ENCODE measurements around the gene ERGIC1.

Gene ERGIC1

DNA sequence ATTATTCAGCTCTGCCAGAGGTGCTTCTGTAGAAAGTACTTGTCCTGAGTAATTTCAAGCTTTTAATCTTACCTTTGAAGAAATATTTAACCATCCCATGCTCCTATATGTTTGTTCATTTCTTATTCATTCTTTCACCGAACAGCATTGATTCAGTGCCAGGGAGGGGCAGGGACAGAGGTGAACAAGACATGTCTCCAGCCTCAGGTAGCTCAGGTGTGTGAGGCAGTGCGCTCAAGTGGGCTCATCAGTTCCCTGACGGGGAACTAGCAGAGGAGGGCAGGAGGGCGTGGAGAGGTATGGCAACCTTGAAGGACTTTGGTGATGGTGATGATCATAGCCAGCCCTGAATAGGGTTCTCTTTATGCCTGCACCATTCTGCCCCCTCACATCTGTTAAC, 25.9 kb downstream of the ERGIC1 start:
- H3K9ac ChIP-seq (ENCODE audit: low read length): no peak overlapping the region
- H3K9me2 ChIP-seq (replicated peaks; ENCODE audit: insufficient read depth, low read length): no peaks in the 10 kb centered on the region
- TF ChIP-seq EZH2phosphoT487 (conservative IDR thresholded peaks at IDR 0.05; ENCODE audit: low read length): no peak
- TF ChIP-seq, protein P1, sequence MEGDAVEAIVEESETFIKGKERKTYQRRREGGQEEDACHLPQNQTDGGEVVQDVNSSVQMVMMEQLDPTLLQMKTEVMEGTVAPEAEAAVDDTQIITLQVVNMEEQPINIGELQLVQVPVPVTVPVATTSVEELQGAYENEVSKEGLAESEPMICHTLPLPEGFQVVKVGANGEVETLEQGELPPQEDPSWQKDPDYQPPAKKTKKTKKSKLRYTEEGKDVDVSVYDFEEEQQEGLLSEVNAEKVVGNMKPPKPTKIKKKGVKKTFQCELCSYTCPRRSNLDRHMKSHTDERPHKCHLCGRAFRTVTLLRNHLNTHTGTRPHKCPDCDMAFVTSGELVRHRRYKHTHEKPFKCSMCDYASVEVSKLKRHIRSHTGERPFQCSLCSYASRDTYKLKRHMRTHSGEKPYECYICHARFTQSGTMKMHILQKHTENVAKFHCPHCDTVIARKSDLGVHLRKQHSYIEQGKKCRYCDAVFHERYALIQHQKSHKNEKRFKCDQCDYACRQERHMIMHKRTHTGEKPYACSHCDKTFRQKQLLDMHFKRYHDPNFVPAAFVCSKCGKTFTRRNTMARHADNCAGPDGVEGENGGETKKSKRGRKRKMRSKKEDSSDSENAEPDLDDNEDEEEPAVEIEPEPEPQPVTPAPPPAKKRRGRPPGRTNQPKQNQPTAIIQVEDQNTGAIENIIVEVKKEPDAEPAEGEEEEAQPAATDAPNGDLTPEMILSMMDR (IDR thresholded peaks at IDR 0.05; ENCODE audit: insufficient read depth, low read length, poor library complexity, severe bottlenecking): no peak
- H3K79me2 ChIP-seq (ENCODE audit: insufficient read depth, low read length): peaks cover 34% of the 10 kb centered on the region
- no peak overlapping the region for H3K4me2 ChIP-seq (ENCODE audit: low read depth, low read length, poor library complexity, severe bottlenecking)
- no peak overlapping the region for H3K27ac ChIP-seq (ENCODE audit: low read depth, low read length)
- H4K20me1 ChIP-seq (ENCODE audit: low read depth, low read length): peaks cover under 1% of the 10 kb centered on the region; the same call in 1 of the 2 replicates
- no peak overlapping the region for H2AFZ ChIP-seq (ENCODE audit: low read depth, low read length, severe bottlenecking)
- no peak overlapping the region for H3K4me3 ChIP-seq (ENCODE audit: insufficient read depth, low read length, poor library complexity, severe bottlenecking)
- H3K9me3 ChIP-seq (ENCODE audit: insufficient read depth, low read length): no peaks in the 10 kb centered on the region
- H3K27me3 ChIP-seq (ENCODE audit: low read length): no peaks in the 10 kb centered on the region
- no peaks in the 10 kb centered on the region for H3K36me3 ChIP-seq (ENCODE audit: low read length)
- no peaks in the 10 kb centered on the region for H3F3A ChIP-seq (ENCODE audit: insufficient read depth)

DNA sequence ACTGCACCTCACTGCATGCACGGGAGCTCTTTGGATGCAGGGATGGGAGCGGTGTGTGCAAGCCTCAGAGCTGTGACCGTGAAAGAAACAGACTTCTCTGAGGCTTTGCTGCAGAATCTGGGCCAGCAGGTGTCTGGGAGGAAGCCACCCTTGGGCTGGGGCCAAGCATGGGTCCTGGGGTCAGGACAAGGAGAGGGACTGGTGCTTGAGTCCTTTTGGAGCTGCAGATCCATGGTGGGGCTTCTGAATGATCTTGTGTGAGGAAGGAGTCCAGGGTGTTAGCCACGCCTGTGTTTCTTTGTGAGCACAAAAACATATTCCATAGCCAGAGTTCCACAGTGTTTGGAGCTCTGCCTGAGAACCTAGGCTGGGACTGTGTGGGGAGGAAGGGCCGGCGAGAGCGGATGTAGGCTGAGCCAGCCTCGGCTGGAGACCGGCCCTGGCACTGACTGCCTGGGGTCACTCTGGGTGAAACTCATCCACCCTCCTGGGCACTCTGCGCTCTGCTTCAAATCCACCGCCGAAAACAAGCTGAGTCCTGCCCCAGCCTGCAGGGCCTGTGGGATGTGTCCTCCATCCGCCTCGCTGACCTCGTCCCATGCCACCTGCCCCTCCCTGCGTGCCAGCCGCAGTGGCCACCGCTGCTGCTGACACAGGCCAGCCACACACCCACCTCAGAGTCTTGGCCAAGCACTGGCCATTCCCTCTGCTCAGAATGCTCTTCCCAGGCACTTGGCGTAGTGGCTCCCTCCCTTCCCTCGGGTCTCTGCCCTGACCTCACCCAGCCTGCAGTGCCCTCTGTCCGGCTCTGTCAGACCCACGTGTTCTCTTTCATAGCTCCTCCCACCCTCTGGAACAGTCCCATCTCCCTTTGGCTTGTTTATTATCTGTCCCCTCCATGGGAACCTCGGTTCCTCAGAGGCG, 26.7 kb downstream of the ERGIC1 start:
- Histone ChIP-seq H3K9ac (ENCODE audit: low read length) (no peak overlapping the region), H3K4me3 (ENCODE audit: insufficient read depth, low read length, poor library complexity, severe bottlenecking) (no peak overlapping the region), H4K20me1 (ENCODE audit: low read depth, low read length) (no peaks in the 10 kb centered on the region; the same call in 1 of the 2 replicates), H3K9me2 (replicated peaks; ENCODE audit: insufficient read depth, low read length) (no peaks in the 10 kb centered on the region), H3K4me2 (ENCODE audit: low read depth, low read length, poor library complexity, severe bottlenecking) (no peak overlapping the region), H3K36me3 (ENCODE audit: low read length) (no peaks in the 10 kb centered on the region), H3K27me3 (ENCODE audit: low read length) (no peaks in the 10 kb centered on the region), H3K9me3 (ENCODE audit: insufficient read depth, low read length) (no peaks in the 10 kb centered on the region), H3F3A (ENCODE audit: insufficient read depth) (no peaks in the 10 kb centered on the region), H3K27ac (ENCODE audit: low read depth, low read length) (no peak overlapping the region), H3K79me2 (ENCODE audit: insufficient read depth, low read length) (peaks cover 27% of the 10 kb centered on the region), H2AFZ (ENCODE audit: low read depth, low read length, severe bottlenecking) (no peak overlapping the region)
- TF ChIP-seq, protein P1 (IDR thresholded peaks at IDR 0.05; ENCODE audit: insufficient read depth, low read length, poor library complexity, severe bottlenecking): no peak
- TF ChIP-seq EZH2phosphoT487 (conservative IDR thresholded peaks at IDR 0.05; ENCODE audit: low read length): no peak

DNA sequence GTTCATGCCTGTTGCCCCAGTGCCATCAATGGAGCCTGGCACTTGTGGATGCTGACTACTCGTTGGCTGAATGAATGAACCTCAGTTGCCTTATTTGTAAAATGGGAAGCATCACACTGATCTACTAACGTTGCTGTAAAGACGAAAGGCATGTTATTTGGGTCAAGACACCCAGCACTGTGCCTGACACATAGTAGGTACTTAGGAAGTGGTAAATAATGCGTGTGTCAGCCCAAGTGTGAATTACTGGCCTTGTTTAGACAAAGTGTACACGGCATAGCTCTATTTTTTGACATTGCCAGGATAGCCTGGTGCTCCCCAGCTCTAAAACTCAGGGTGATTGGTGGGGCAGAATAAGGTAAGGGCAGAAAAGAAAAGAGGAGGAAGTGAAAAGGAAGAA, 27.4 kb downstream of the ERGIC1 start:
- Histone ChIP-seq H3K27ac (ENCODE audit: low read depth, low read length) (no peak overlapping the region), H3F3A (ENCODE audit: insufficient read depth) (no peaks in the 10 kb centered on the region)

More for the DNA sequence above, 27.4 kb downstream of the ERGIC1 start:
- no peak overlapping the region for H3K9ac ChIP-seq (ENCODE audit: low read length)
- no peaks in the 10 kb centered on the region for H3K27me3 ChIP-seq (ENCODE audit: low read length)
- no peak overlapping the region for H3K4me3 ChIP-seq (ENCODE audit: insufficient read depth, low read length, poor library complexity, severe bottlenecking)
- no peak for TF ChIP-seq EZH2phosphoT487 (conservative IDR thresholded peaks at IDR 0.05; ENCODE audit: low read length)
- TF ChIP-seq, protein P1 (IDR thresholded peaks at IDR 0.05; ENCODE audit: insufficient read depth, low read length, poor library complexity, severe bottlenecking): no peak
- H3K79me2 ChIP-seq (ENCODE audit: insufficient read depth, low read length): peaks cover 21% of the 10 kb centered on the region
- no peaks in the 10 kb centered on the region for H3K36me3 ChIP-seq (ENCODE audit: low read length)
- H3K4me2 ChIP-seq (ENCODE audit: low read depth, low read length, poor library complexity, severe bottlenecking): no peak overlapping the region
- no peaks in the 10 kb centered on the region for H3K9me3 ChIP-seq (ENCODE audit: insufficient read depth, low read length)
- H4K20me1 ChIP-seq (ENCODE audit: low read depth, low read length): no peaks in the 10 kb centered on the region; the same call in 1 of the 2 replicates
- no peaks in the 10 kb centered on the region for H3K9me2 ChIP-seq (replicated peaks; ENCODE audit: insufficient read depth, low read length)
- no peak overlapping the region for H2AFZ ChIP-seq (ENCODE audit: low read depth, low read length, severe bottlenecking)
